Natural killer cell treated with Interleukin-12 subunit alpha and Interleukin-12 subunit beta and Interleukin-15 and Interleukin-18, amount 100 ng/mL, for 72 hours (primary cell): ENCODE data around the gene RHOXF2B. TPM values are rescaled to one million over a fixed set of nuclear protein-coding genes. Genes with fewer than 3 reads are reported as not detected.
"Not testable (repeated sequence)": the region's sequence is repeated elsewhere in the genome, so short reads cannot be mapped to it uniquely, and the experiment has no call there.

Experiments
- ATAC-seq, 2 donors: fragments of 150-1000 bp; cut with Tn5 transposase in 1 of 2; sonication (Bioruptor Pico), chemical (Tn5 transposase) in 1 of 2; 2 replicates each; pipeline ENCODE4 v1.10.0; 2021
- DNase-seq: peaks from one replicate; pipeline ENCODE4 v3.0.0; 2022; ENCODE audit warnings: low spot score
- H3K27ac Mint-ChIP-seq, 2 donors: 1 replicate in 1 of 2; 2 replicates in 1 of 2; pipeline ENCODE4 v1.8.0; 2022; ENCODE audit warnings: mixed read lengths in 2 of 2, mild to moderate bottlenecking in 1 of 2, moderate library complexity in 1 of 2
- H3K27me3 Mint-ChIP-seq, 2 donors: 1 replicate in 1 of 2; 2 replicates in 1 of 2; pipeline ENCODE4 v1.8.0; 2022; ENCODE audit warnings: mixed read lengths in 2 of 2
- H3K36me3 Mint-ChIP-seq: one replicate; pipeline ENCODE4 v1.8.0; 2022; ENCODE audit warnings: mixed read lengths
- H3K4me1 Mint-ChIP-seq, 2 donors: 1 replicate in 1 of 2; 2 replicates in 1 of 2; pipeline ENCODE4 v1.8.0; 2022; ENCODE audit warnings: low read depth in 2 of 2, mixed read lengths in 2 of 2, mild to moderate bottlenecking in 1 of 2
- H3K4me3 Mint-ChIP-seq: one replicate; pipeline ENCODE4 v1.8.0; 2022; ENCODE audit warnings: mixed read lengths
- H3K9me3 Mint-ChIP-seq: 2 replicates; pipeline ENCODE4 v1.8.0; 2022; ENCODE audit warnings: mixed read lengths
- total RNA-seq, 2 donors: library from RNA; stranded (reverse); gene quantifications; one replicate each; pipeline ENCODE4 v1.2.3, GENCODE V29; 2022

The RHOXF2B gene
- total RNA-seq, 2 donors from 2014 or later: not detected

DNA sequence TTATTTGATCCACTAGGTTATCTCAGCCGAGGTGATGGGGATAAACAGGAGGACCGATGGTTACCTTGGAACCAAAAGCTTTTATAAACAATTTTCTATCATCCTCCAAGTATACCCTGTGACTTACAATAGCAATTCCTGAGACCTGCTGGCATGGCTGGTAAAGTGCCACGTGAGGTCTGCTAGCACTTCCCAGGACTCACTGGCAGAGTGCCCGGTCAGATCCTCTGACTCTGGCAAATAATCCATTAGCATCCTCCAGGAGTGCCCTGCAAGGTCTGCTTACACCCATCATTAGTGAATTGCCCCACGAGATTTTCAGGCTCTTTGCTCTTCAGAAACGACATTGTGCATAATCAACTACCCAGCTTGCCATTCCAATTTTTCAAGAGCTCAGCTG lies 37.3 kb downstream of the RHOXF2B start:
- not testable (repeated sequence) for H3K27me3 Mint-ChIP-seq, H3K36me3 Mint-ChIP-seq, H3K27ac Mint-ChIP-seq, H3K4me1 Mint-ChIP-seq, H3K4me3 Mint-ChIP-seq, ATAC-seq, H3K9me3 Mint-ChIP-seq, DNase-seq

DNA sequence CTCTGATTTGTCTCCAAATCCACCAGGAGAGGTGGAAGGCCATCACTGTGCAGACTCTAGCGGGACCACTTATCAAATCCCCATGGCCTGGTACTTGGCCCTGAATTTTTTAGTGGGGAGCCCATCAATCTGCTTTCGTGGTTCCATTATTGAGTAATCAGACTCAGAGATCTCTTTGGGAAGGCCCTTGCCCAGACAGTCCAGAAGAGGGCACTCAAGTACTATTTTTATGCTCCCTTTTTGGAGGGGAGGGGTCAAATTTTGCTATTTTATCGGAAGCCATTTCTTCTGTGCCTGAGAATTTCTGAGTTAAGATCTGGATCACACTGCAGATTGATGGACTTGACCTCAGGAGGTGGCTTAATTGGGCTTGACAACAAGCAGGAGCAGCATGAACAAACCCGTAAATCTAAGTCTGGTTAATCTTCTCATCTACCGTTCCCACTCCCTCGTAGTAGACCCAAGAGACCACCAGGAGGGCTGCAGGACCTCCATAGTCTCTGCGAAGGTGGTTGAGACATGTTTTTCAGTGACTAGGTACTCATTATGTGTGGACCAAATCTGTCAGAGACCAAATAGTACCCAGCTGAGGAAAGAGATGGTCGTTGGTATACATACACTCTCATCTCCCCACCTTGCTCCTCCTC lies 38.3 kb downstream of the RHOXF2B start:
- DNase-seq, H3K27ac Mint-ChIP-seq, H3K9me3 Mint-ChIP-seq, H3K27me3 Mint-ChIP-seq, H3K4me3 Mint-ChIP-seq, H3K36me3 Mint-ChIP-seq, H3K4me1 Mint-ChIP-seq: not testable (repeated sequence)
- peak in 1 of 2 donors; percentile 45 for ATAC-seq

DNA sequence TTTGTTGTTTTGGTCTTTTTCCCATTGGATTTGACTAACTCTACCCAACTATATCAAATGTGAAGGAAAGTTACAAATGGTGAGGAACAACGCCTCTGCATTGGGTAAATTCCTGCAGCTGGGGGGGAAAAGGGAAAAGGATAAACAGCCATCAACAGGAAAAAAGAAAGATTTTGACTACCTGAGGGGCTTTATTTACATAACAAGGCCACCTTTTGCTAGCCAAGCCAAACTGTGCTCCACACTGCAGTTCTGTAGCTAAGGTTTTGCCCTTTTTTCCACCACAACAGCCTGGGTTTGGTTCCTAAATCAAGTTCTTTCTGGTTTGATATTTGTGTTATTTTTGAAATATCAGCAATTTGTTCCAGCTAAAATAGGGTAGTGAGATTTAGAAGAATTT lies 40.8 kb downstream of the RHOXF2B start:
- H3K36me3 Mint-ChIP-seq: no peaks in the 10 kb centered on the region
- DNase-seq (no peak), ATAC-seq (no peak)
- no peaks in the 10 kb centered on the region for H3K4me1 Mint-ChIP-seq
- no peak overlapping the region for H3K4me3 Mint-ChIP-seq
- peaks cover 0 to 5% of the 10 kb centered on the region in 2 donors for H3K27me3 Mint-ChIP-seq
- no peak overlapping the region for H3K27ac Mint-ChIP-seq
- no peaks in the 10 kb centered on the region for H3K9me3 Mint-ChIP-seq

DNA sequence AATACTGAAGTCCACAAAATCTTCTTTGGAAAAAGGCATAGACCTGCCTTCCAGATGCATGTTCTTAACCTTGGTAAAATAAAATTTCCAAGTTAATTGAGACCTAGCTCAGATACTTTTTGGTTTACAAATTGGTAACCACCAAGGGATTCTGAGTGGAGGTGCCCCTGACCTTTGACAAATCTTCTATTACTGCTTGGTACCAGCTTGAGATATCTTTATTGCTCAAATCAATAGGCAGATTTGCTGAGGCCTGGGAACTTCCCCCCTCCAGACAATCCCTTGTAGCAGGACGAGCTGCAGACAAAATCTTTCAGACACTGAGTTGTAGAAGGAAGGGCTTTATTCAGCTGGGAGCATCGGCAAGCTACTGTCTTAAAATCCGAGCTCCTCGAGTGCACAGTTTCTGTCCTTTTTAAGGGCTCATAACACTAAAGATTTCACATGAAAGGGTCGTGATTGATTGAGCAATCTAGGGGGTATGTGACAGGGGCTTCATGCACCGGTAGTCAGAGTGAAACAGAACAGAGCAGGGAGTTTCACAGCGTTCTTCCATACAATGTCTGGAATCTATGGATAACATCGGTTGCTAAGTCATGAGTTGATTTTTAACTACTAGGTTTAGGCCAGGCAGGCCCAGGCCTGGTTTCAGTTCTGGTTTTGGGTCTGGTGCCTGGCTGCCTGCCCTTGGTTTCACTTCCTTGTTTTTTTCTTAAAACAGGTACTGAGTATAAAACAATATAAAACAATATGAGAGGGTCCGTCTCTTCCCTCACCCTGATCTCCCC lies 41.8 kb downstream of the RHOXF2B start:
- DNase-seq, ATAC-seq, H3K4me1 Mint-ChIP-seq, H3K9me3 Mint-ChIP-seq, H3K27ac Mint-ChIP-seq, H3K27me3 Mint-ChIP-seq, H3K4me3 Mint-ChIP-seq, H3K36me3 Mint-ChIP-seq: not testable (repeated sequence)

DNA sequence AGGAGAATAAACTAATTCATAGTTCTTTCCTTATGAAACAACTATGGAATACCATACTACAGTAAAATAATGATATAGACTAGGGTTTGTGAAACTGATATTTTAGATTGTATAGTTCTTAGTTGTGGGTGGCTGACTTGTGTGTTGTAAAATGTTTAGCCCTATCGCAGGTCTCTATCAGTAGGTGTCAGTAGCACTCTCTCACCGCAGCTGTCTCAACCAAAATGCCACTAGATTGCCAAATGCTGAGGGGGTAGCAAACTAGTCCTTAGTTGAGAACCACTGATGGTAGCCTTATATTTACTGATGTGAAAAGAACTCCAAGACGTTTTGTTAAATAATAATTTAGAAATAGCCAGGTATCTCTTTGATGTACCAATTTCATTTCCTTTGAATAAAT lies 48.1 kb downstream of the RHOXF2B start:
- Mint-ChIP-seq H3K27me3 (peaks cover 0 to 14% of the 10 kb centered on the region in 2 donors), H3K36me3 (no peaks in the 10 kb centered on the region), H3K4me3 (no peak overlapping the region), H3K27ac (no peak overlapping the region), H3K4me1 (peaks cover 0 to 3% of the 10 kb centered on the region in 2 donors), H3K9me3 (no peaks in the 10 kb centered on the region)
- ATAC-seq (no peak), DNase-seq (no peak)

DNA sequence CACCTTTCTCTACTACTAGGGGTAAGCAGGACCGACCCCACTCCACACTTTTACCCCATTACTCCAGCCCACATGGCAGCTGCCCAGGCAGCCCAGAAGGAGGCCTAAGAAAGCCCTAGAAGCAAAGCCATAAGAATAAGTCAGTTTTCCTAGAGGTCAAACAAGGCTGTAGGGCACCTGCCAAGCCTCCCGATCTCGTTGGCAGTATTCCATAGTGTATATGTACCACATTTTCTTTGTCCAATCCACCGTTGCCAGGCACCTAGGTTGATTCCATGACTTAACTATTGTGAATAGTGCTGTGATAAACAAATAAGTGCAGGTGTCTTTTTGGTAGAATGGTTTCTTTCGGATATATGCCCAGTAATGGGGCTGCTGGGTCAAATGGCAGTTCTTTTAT lies 54.2 kb downstream of the RHOXF2B start:
- Mint-ChIP-seq H3K4me3 (no peak overlapping the region), H3K9me3 (no peaks in the 10 kb centered on the region), H3K36me3 (no peaks in the 10 kb centered on the region), H3K27ac (no peak overlapping the region), H3K4me1 (no peaks in the 10 kb centered on the region), H3K27me3 (peaks cover 7 to 15% of the 10 kb centered on the region in 2 donors)
- no peak for DNase-seq
- ATAC-seq: no peak

DNA sequence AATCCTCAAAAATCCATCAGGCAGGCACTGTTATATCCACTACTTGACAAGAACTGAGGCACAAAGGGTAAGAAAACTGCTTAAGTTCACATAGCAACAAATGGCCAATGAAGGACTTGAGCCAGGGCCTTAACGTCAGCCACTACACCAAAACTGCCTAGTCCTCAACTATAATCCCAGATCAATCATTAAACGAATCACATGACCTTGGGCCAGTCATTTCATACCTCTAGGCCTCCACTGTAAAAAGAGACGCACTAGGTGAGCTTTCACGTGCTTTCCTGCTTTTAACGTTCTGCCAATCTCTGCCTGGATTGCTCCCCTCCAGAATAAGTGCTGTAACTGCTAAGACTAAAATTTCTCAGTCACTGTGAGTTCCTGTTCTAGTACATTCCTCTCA lies 54.7 kb downstream of the RHOXF2B start:
- H3K36me3 Mint-ChIP-seq: no peaks in the 10 kb centered on the region
- no peak overlapping the region for H3K27ac Mint-ChIP-seq
- peaks cover 7 to 17% of the 10 kb centered on the region in 2 donors for H3K27me3 Mint-ChIP-seq
- no peak overlapping the region for H3K4me3 Mint-ChIP-seq
- ATAC-seq (no peak), DNase-seq (no peak)
- H3K9me3 Mint-ChIP-seq: no peaks in the 10 kb centered on the region
- no peaks in the 10 kb centered on the region for H3K4me1 Mint-ChIP-seq

Other genes with a start within 250 kb of the RHOXF2B start
- 10 to 100 TPM; 14.6 to 15.3 TPM for gene UPF3B, start 224.7 kb downstream of the RHOXF2B start, total RNA-seq
- gene RNF113A, start 206.0 kb downstream of the RHOXF2B start, total RNA-seq: 10 to 100 TPM; 21.6 to 32.3 TPM
- 10 to 100 TPM; 65.0 to 86.0 TPM for gene NDUFA1, start 205.9 kb downstream of the RHOXF2B start, total RNA-seq
- not detected for gene AKAP14, start 181.8 kb downstream of the RHOXF2B start, total RNA-seq
- 1 to 10 TPM; 7.3 to 8.7 TPM for gene NKAP, start 133.9 kb downstream of the RHOXF2B start, total RNA-seq
- not detected for gene RHOXF1, start 38.2 kb upstream of the RHOXF2B start, total RNA-seq
- not detected for gene RHOXF2, start 80.9 kb upstream of the RHOXF2B start, total RNA-seq
- 10 to 100 TPM; 11.2 to 18.1 TPM for gene ZBTB33, start 173.1 kb upstream of the RHOXF2B start, total RNA-seq
- not detected for gene TMEM255A, start 233.8 kb upstream of the RHOXF2B start, total RNA-seq